GM12875 (cell line): ENCODE data around the gene OR10H5.
"Not testable (repeated sequence)": the region's sequence is repeated elsewhere in the genome, so short reads cannot be mapped to it uniquely, and the experiment has no call there.

Source experiments
- H3K4me3 ChIP-seq: one replicate; pipeline ENCODE4 v1.5.1; 2011; ENCODE audit warnings: low read depth, low read length, control low read depth
- TF ChIP-seq, protein P1 (sequence below): IDR thresholded peaks from 2 replicates; pipeline ENCODE4 v1.5.1; 2011; ENCODE audit warnings: low read depth, mild to moderate bottlenecking, control low read depth, inconsistent platforms, low read length, moderate library complexity, borderline replicate concordance; ENCODE audit not compliant: insufficient read depth

The OR10H5 gene

DNA sequence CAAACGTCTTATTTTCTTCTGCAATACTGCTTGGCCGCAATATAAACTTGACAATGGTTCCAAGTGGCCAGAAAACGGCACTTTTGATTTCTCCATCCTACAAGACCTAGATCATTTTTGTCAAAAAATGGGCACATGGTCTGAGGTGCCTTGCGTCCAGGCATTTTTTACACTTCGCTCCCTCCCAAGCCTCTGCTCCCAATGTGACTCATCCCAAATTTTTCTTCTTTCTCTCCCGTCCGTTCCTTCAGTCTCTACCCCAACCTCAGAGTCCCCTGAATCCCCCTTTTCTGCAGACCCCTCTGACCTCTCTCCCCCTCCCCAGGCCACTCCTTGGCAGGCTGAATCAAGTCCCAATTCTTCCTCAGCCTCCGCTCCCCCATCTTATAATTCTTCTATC, 42.3 kb downstream of the OR10H5 start:
- no peak overlapping the region for H3K4me3 ChIP-seq
- TF ChIP-seq, protein P1, sequence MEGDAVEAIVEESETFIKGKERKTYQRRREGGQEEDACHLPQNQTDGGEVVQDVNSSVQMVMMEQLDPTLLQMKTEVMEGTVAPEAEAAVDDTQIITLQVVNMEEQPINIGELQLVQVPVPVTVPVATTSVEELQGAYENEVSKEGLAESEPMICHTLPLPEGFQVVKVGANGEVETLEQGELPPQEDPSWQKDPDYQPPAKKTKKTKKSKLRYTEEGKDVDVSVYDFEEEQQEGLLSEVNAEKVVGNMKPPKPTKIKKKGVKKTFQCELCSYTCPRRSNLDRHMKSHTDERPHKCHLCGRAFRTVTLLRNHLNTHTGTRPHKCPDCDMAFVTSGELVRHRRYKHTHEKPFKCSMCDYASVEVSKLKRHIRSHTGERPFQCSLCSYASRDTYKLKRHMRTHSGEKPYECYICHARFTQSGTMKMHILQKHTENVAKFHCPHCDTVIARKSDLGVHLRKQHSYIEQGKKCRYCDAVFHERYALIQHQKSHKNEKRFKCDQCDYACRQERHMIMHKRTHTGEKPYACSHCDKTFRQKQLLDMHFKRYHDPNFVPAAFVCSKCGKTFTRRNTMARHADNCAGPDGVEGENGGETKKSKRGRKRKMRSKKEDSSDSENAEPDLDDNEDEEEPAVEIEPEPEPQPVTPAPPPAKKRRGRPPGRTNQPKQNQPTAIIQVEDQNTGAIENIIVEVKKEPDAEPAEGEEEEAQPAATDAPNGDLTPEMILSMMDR = no peak

- H3K4me3 ChIP-seq = no peak overlapping the region
- TF ChIP-seq, protein P1 = no peak
Measured at GRCh38 chr19:15831626-15832025, 44.2 kb downstream of the OR10H5 start.

DNA sequence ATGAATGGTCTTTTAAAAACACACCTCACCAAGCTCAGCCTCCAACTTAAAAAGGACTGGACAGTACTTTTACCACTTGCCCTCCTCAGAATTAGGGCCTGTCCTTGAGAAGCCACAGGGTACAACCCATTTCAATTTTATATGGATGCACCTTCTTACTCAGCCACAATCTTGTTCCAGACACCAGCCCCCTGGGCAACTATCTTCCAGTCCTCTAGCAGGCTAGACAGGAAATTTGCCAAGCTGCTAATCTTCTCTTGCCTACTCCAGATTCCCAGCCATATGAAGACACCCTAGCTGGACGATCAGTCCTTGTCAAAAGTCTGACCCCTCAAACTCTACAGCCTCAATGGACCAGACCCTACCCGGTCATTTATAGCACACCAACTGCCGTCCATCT, 46.8 kb downstream of the OR10H5 start:
- not testable (repeated sequence) for H3K4me3 ChIP-seq

GRCh38 chr19:15835565-15836329, 48.3 kb downstream of the OR10H5 start:
- H3K4me3 ChIP-seq = peak overlapping the region; percentile 71

GRCh38 chr19:15836330-15837220, 49.1 kb downstream of the OR10H5 start:
- TF ChIP-seq, protein P1 = no peak
- peak overlapping the region; percentile 71 for H3K4me3 ChIP-seq

DNA sequence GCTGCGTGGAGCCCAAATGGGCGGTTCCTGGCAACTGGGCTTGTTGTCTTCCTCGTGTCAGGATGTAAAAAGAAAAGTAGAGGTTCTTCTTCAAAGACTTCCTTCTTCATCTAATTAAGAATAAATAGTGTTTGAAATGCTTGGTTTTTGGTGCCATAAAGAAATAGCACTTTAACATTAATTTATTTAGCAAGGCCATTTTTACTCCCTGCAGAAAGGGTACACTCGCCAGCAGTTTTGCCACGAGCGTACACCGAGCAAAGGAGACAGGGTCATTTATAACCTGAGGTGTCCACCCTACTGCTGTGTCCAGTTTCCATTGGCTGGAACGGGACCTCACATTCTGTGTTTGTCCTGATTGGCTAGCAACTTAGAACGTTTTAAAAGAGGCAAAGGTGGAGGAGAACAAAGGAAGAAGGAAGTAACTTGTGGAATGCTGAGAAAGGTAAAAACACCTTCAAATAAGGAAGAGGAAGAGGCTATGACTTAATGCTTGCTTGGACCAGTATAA, 49.8 kb downstream of the OR10H5 start:
- H3K4me3 ChIP-seq = peak overlapping the region; percentile 71
- TF ChIP-seq, protein P1 = no peak

- no peak overlapping the region for H3K4me3 ChIP-seq
- TF ChIP-seq, protein P1 = no peak
Measured at GRCh38 chr19:15838351-15838750, 50.9 kb downstream of the OR10H5 start.

GRCh38 chr19:15839888-15840287, 52.4 kb downstream of the OR10H5 start:
- H3K4me3 ChIP-seq = not testable (repeated sequence)
